ENCODE measurements around the gene PRDM16. TPM values are rescaled to one million over a fixed set of nuclear protein-coding genes. Genes with fewer than 3 reads are reported as not detected.

Gene PRDM16
- total and polyA plus RNA-seq, 2 of the 8 experiments (the other 6 are each of a cell fraction or from before 2014, with no cell fraction given), result 0.39 to 0.43 TPM

GRCh38 chr1:3249231-3249630, 180.2 kb downstream of the PRDM16 start:
- Histone ChIP-seq H3K9ac (replicated peaks in 1 of 4; ENCODE audit: extremely low read depth in 1 of 4, low read depth in 3 of 4, low read length in 3 of 4) (no peak overlapping the region), H3K27me3 (replicated peaks in 1 of 4; ENCODE audit: control insufficient read depth in 3 of 4, extremely low read depth in 1 of 4, insufficient read depth in 3 of 4, low read length in 3 of 4) (peaks cover 0 to 14% (median 7%) of the 10 kb centered on the region in 4 experiments; a peak in 3 of 7 replicates), H3K14ac (ENCODE audit: insufficient read length) (no peak overlapping the region), H2AK5ac (ENCODE audit: low read depth, low read length) (no peak overlapping the region), H2BK120ac (replicated peaks; ENCODE audit: low read depth, low read length) (no peak overlapping the region), H4K5ac (ENCODE audit: insufficient read length, low read depth, low read length) (no peak overlapping the region), H2BK5ac (ENCODE audit: low read depth, low read length) (no peak overlapping the region), H3K79me2 (ENCODE audit: control insufficient read depth in 1 of 2, insufficient read depth in 2 of 2, low read length in 2 of 2) (no peaks in the 10 kb centered on the region), H3K23me2 (ENCODE audit: low read depth, low read length) (no peaks in the 10 kb centered on the region), H3K4me1 (replicated peaks in 1 of 4; ENCODE audit: control insufficient read depth in 3 of 4, insufficient read depth in 4 of 4, low read length in 3 of 4) (peaks cover 0 to 5% (median 0%) of the 10 kb centered on the region in 4 experiments; a peak in 2 of 7 replicates), H3K27ac (ENCODE audit: low read depth, low read length) (no peak overlapping the region), H3K18ac (ENCODE audit: extremely low read depth, low read length) (no peak overlapping the region), H3K4me2 (ENCODE audit: insufficient read depth in 1 of 2, low read depth in 2 of 2, low read length in 2 of 2) (no peak overlapping the region), H3K79me1 (ENCODE audit: low read depth, low read length) (no peaks in the 10 kb centered on the region), H2AFZ (ENCODE audit: low read length) (no peak overlapping the region), H3K56ac (replicated peaks; ENCODE audit: insufficient read length, low read depth, low read length) (no peak overlapping the region), H3K9me3 (ENCODE audit: insufficient read depth in 2 of 2, low read depth in 1 of 2, low read length in 1 of 2) (no peaks in the 10 kb centered on the region), H3K4ac (replicated peaks; ENCODE audit: insufficient read length, low read depth, low read length) (no peak overlapping the region), H2BK15ac (ENCODE audit: low read length) (no peak overlapping the region), H2BK20ac (ENCODE audit: low read length) (no peak overlapping the region), H3K4me3 (ENCODE audit: extremely low read depth in 1 of 4, insufficient read depth in 2 of 4, low read depth in 3 of 4, low read length in 4 of 4) (no peak overlapping the region), H4K91ac (replicated peaks; ENCODE audit: insufficient read length, low read length) (no peak overlapping the region), H2BK12ac (ENCODE audit: low read depth, low read length) (no peak overlapping the region), H3K23ac (ENCODE audit: insufficient read length) (no peak overlapping the region), H4K20me1 (replicated peaks in 1 of 2; ENCODE audit: control insufficient read depth in 1 of 2, insufficient read depth in 2 of 2, low read length in 2 of 2) (no peaks in the 10 kb centered on the region), H3K36me3 (ENCODE audit: control insufficient read depth in 2 of 4, insufficient read depth in 4 of 4, low read length in 3 of 4) (no peaks in the 10 kb centered on the region), H4K8ac (ENCODE audit: extremely low read depth, insufficient read depth, low read length) (no peak overlapping the region)
- FAIRE-seq, result no peak
- POLR2A ChIA-PET (ENCODE audit: partially characterized antibody), result no interaction called here
- CTCF ChIA-PET (ENCODE audit: partially characterized antibody), result interaction anchor here (1.1 kb wide), 2 partner anchors 35 to 37 kb away, joined by 3 to 4 read pairs; no protein-coding TSS in a partner anchor
- no peak for DNase-seq (ENCODE audit: low read depth in 1 of 2, low spot score in 2 of 2)
- 89% methylated on average over 8 of the region's 9 CpGs; no CpG with 5 or more reads in 1 of the 2 experiments for WGBS, 2 experiments (ENCODE audit: extremely low coverage in 1 of 2, insufficient coverage in 1 of 2, insufficient read length in 1 of 2, insufficient replicate concordance in 2 of 2, low coverage in 1 of 2, low lambda C conversion rate in 2 of 2, missing lambda C conversion rate in 1 of 2)
- TF ChIP-seq TBP (IDR thresholded peaks at IDR 0.05; ENCODE audit: low read depth, low read length) (no peak), POLR2AphosphoS5 (IDR thresholded peaks at IDR 0.05; ENCODE audit: low read depth, low read length) (no peak), JUND (IDR thresholded peaks at IDR 0.05; ENCODE audit: low read length) (no peak)

Data from H1 (cell line).